Epithelial cell of esophagus (primary cell): ENCODE results near the gene MAP4K5.
A peak's percentile ranks its signal among the peaks of the same experiment; 100 is the strongest.

Source experiments
- DNase-seq: peaks from one replicate; pipeline ENCODE4 v3.0.0; 2010; ENCODE audit warnings: low read depth
- H3K4me3 ChIP-seq: 2 replicates; pipeline ENCODE4 v1.5.1; 2011; ENCODE audit warnings: mild to moderate bottlenecking, low read length, control low read depth
- CTCF ChIP-seq: IDR thresholded peaks from 2 replicates; pipeline ENCODE4 v1.5.1; 2011; ENCODE audit warnings: low read depth, mild to moderate bottlenecking, low read length, control low read depth, inconsistent platforms; ENCODE audit not compliant: insufficient read depth; ENCODE audit errors: missing control alignments

Gene MAP4K5

GRCh38 chr14:50524060-50524459 is 8.3 kb downstream of the MAP4K5 start:
- no peak overlapping the region for H3K4me3 ChIP-seq
- TF ChIP-seq CTCF, result no peak
- no peak for DNase-seq

GRCh38 chr14:50523271-50524041 is 8.9 kb downstream of the MAP4K5 start:
- TF ChIP-seq CTCF, result no peak
- DNase-seq, result no peak
- no peak overlapping the region for H3K4me3 ChIP-seq

- no peak for TF ChIP-seq CTCF
- H3K4me3 ChIP-seq, result no peak overlapping the region
- peak; percentile 41 for DNase-seq
These were observed 10.4 kb downstream of the MAP4K5 start for GRCh38 chr14:50521912-50522341.

GRCh38 chr14:50520947-50521815 is 11.2 kb downstream of the MAP4K5 start:
- DNase-seq, result peak; percentile 94
- TF ChIP-seq CTCF, result no peak
- H3K4me3 ChIP-seq, result no peak overlapping the region

GRCh38 chr14:50516091-50516490 is 16.3 kb downstream of the MAP4K5 start:
- no peak for TF ChIP-seq CTCF

GRCh38 chr14:50512463-50512862 is 19.9 kb downstream of the MAP4K5 start:
- DNase-seq, result no peak
- no peak overlapping the region for H3K4me3 ChIP-seq
- no peak for TF ChIP-seq CTCF

More at GRCh38 chr14:50516091-50516490, 16.3 kb downstream of the MAP4K5 start:
- no peak overlapping the region for H3K4me3 ChIP-seq
- no peak for DNase-seq
